Kidney epithelial cell (primary cell): ENCODE data around the gene TBX2. TPM values are rescaled to one million over a fixed set of nuclear protein-coding genes. Genes with fewer than 3 reads are reported as not detected.

Experiments
- DNase-seq: peaks from one replicate; pipeline ENCODE4 v3.0.0-alpha.2; 2010; ENCODE audit warnings: low read depth
- H3K27me3 ChIP-seq: 2 replicates; pipeline ENCODE4 v1.6.0; 2011; ENCODE audit warnings: low read length; ENCODE audit not compliant: control insufficient read depth, insufficient read depth
- H3K36me3 ChIP-seq: 2 replicates; pipeline ENCODE4 v1.5.1; 2011; ENCODE audit warnings: low read length; ENCODE audit not compliant: control insufficient read depth, insufficient read depth
- H3K4me3 ChIP-seq: 2 replicates; pipeline ENCODE4 v1.5.1; 2011; ENCODE audit warnings: low read depth, mild to moderate bottlenecking, control low read depth, low read length
- CTCF ChIP-seq: IDR thresholded peaks from 2 replicates; pipeline ENCODE4 v1.5.1; 2011; ENCODE audit warnings: mild to moderate bottlenecking, moderate library complexity, low read length, control low read depth, inconsistent platforms; ENCODE audit not compliant: insufficient read depth, poor library complexity, severe bottlenecking
- total RNA-seq: library from RNA; depleted of rRNA; stranded (reverse); fragments of >200 nt; gene quantifications from 2 replicates; pipeline ENCODE4 v1.2.3, GENCODE V29; 2015

The TBX2 gene
- total RNA-seq, 1 donor from 2014 or later = 7.3 TPM

GRCh38 chr17:61454381-61455323 lies 55.0 kb downstream of the TBX2 start:
- Histone ChIP-seq H3K4me3 (no peak overlapping the region), H3K36me3 (no peaks in the 10 kb centered on the region), H3K27me3 (peaks cover 85% of the 10 kb centered on the region)
- DNase-seq = no peak
- no peak for TF ChIP-seq CTCF

- Histone ChIP-seq H3K27me3 (peaks cover 93% of the 10 kb centered on the region), H3K4me3 (no peak overlapping the region), H3K36me3 (no peaks in the 10 kb centered on the region)
- no peak for DNase-seq
- no peak for TF ChIP-seq CTCF
Observed at GRCh38 chr17:61455324-61456060, 55.8 kb downstream of the TBX2 start.

- Histone ChIP-seq H3K4me3 (no peak overlapping the region), H3K27me3 (peaks cover 93% of the 10 kb centered on the region), H3K36me3 (no peaks in the 10 kb centered on the region)
- TF ChIP-seq CTCF = no peak
- no peak for DNase-seq
Observed at GRCh38 chr17:61456061-61456681, 56.5 kb downstream of the TBX2 start.

- H3K4me3 ChIP-seq = no peak overlapping the region
- DNase-seq = no peak
- TF ChIP-seq CTCF = no peak
- peaks cover 93% of the 10 kb centered on the region for H3K27me3 ChIP-seq
- H3K36me3 ChIP-seq = no peaks in the 10 kb centered on the region
Observed at GRCh38 chr17:61456688-61457225, 57.1 kb downstream of the TBX2 start.

- Histone ChIP-seq H3K4me3 (no peak overlapping the region), H3K27me3 (peaks cover 93% of the 10 kb centered on the region), H3K36me3 (no peaks in the 10 kb centered on the region)
- no peak for DNase-seq
- no peak for TF ChIP-seq CTCF
Observed at GRCh38 chr17:61457226-61457983, 57.8 kb downstream of the TBX2 start.
